HepG2 (cell line): ENCODE data around the gene PTPRF. TPM values are rescaled to one million over a fixed set of nuclear protein-coding genes. Genes with fewer than 3 reads are reported as not detected.

Experiments
- ATAC-seq: fragments of 200-7000 bp; cut with Tn5 transposase; 3 replicates; pipeline ENCODE4 v1.9.1; 2020; ENCODE audit warnings: mild to moderate bottlenecking, moderate library complexity
- BruUV-seq: library from RNA; stranded (reverse); fragments of 400-500 nt; replicated peaks from 2 replicates; lab custom pipeline; 2021; lab: Mats Ljungman, UMichigan
- CTCF ChIA-PET: fragments of 300-600 bp; formaldehyde crosslinking; extraction: SDS; loops from one replicate; lab custom pipeline; 2021; ENCODE audit warnings: low total read pairs, inconsistent platforms, low intra/inter-chr PET ratio; lab: Yijun Ruan, JAX
- POLR2A ChIA-PET: fragments of 350-600 bp; sonication (Branson Sonifier 250); formaldehyde crosslinking; loops from one replicate; lab custom pipeline; 2020; ENCODE audit warnings: antibody characterized with exemption, inconsistent platforms; lab: Yijun Ruan, JAX
- DNase-seq: peaks from one replicate; pipeline ENCODE4 v3.0.0-alpha.2; 2015; ENCODE audit warnings: low spot score
- FAIRE-seq: peaks from 3 replicates; lab custom pipeline; 2011; peaks lifted over from hg19 to GRCh38; lab: Jason Lieb, UNC
- H2AFZ ChIP-seq: one replicate; pipeline ENCODE4 v1.6.1; 2011; ENCODE audit warnings: low read length, inconsistent platforms
- H3K27ac ChIP-seq: fragments of 300-600 bp; 3 replicates; pipeline ENCODE4 v1.8.0; 2011; ENCODE audit warnings: mixed run types, mild to moderate bottlenecking, mixed read lengths, low read length, inconsistent platforms; ENCODE audit not compliant: insufficient read depth; ENCODE audit errors: extremely low read length
- H3K27me3 ChIP-seq, 2 experiments: fragments of 200-600 bp in 1 of 2; 2 replicates in 1 of 2; 3 replicates in 1 of 2; pipeline versions ENCODE4 v1.6.0 to v1.8.0; 2011; ENCODE audit warnings: low read length in 2 of 2, mild to moderate bottlenecking in 2 of 2, moderate library complexity in 2 of 2, inconsistent platforms in 1 of 2; ENCODE audit not compliant: insufficient read depth in 2 of 2, control insufficient read depth in 1 of 2
- H3K36me3 ChIP-seq, 2 experiments: fragments of 200-600 bp in 1 of 2; replicated peaks in 1 of 2; 2 replicates in 1 of 2; 3 replicates in 1 of 2; pipeline versions ENCODE4 v1.5.1 to v1.8.0; 2011; ENCODE audit warnings: low read length in 2 of 2, inconsistent platforms in 1 of 2; ENCODE audit not compliant: insufficient read depth in 2 of 2, control insufficient read depth in 1 of 2
- H3K4me1 ChIP-seq: 2 replicates; pipeline ENCODE4 v1.5.1; 2012; ENCODE audit warnings: low read length, inconsistent platforms; ENCODE audit not compliant: insufficient read depth
- H3K4me2 ChIP-seq: 2 replicates; pipeline ENCODE4 v1.6.0; 2011; ENCODE audit warnings: low read depth, low read length, inconsistent platforms
- H3K4me3 ChIP-seq, 3 experiments: fragments of 200-600 bp in 1 of 3; sonication (generic), shearing (Covaris generic) in 1 of 3; replicated peaks in 1 of 3; 2 replicates each; pipeline ENCODE4 v1.5.1; 2011 to 2016; ENCODE audit warnings: low read length in 3 of 3, inconsistent platforms in 2 of 3, low read depth in 2 of 3, mild to moderate bottlenecking in 2 of 3, control low read depth in 1 of 3, mixed read lengths in 1 of 3; ENCODE audit not compliant: insufficient read depth in 1 of 3
- H3K79me2 ChIP-seq: one replicate; pipeline ENCODE4 v1.6.1; 2011; ENCODE audit warnings: low read length, inconsistent platforms; ENCODE audit not compliant: insufficient read depth
- H3K9ac ChIP-seq: 2 replicates; pipeline ENCODE4 v1.6.0; 2011; ENCODE audit warnings: mild to moderate bottlenecking, low read depth, low read length, inconsistent platforms; ENCODE audit not compliant: insufficient read depth
- H3K9me3 ChIP-seq: 2 replicates; pipeline ENCODE4 v1.5.1; 2012; ENCODE audit warnings: mild to moderate bottlenecking, low read length
- H4K20me1 ChIP-seq: 2 replicates; pipeline ENCODE4 v1.6.0; 2011; ENCODE audit warnings: inconsistent platforms, mild to moderate bottlenecking, low read length, moderate library complexity; ENCODE audit not compliant: insufficient read depth
- REPIN1 ChIP-seq: sonication (generic); formaldehyde crosslinking; IDR thresholded peaks from 2 replicates; pipeline ENCODE4 v1.8.0; 2022; ENCODE audit warnings: missing genetic modification reagents, low read depth, mild to moderate bottlenecking, borderline replicate concordance
- TAF1 ChIP-seq: sonication (generic); formaldehyde crosslinking; IDR thresholded peaks from 2 replicates; pipeline ENCODE4 v1.4.0; 2020; ENCODE audit warnings: missing genetic modification reagents
- ZFY ChIP-seq: sonication (generic); formaldehyde crosslinking; IDR thresholded peaks from 2 replicates; pipeline ENCODE4 v1.4.0; 2020; ENCODE audit warnings: missing genetic modification reagents
- ZNF780A ChIP-seq: sonication (generic); formaldehyde crosslinking; IDR thresholded peaks from 2 replicates; pipeline ENCODE4 v1.8.0; 2022; ENCODE audit warnings: mild to moderate bottlenecking, missing genetic modification reagents, moderate library complexity
- ZNF83 ChIP-seq: sonication (generic); formaldehyde crosslinking; IDR thresholded peaks from 2 replicates; pipeline ENCODE4 v1.4.0; 2020; ENCODE audit warnings: missing genetic modification reagents, mild to moderate bottlenecking, borderline replicate concordance
- WGBS: methylation state at CpG from one replicate; pipeline ENCODE4 v1.1.6; 2017; ENCODE audit warnings: low lambda C conversion rate; 5-methylcytosine and 5-hydroxymethylcytosine counted together
- in situ Hi-C: cut with HindIII; loops from 2 replicates; pipeline ENCODE4 v1.10.0; 2017; ENCODE audit warnings: low pct_unique_long_range_greater_than_20kb; ENCODE audit not compliant: extremely low pct_ligation_motif_present
- intact Hi-C: fragments of 100-400 bp; cut with micrococcal nuclease; formaldehyde crosslinking; loops from one replicate; pipeline ENCODE4 v1.10.0; 2022; ENCODE audit not compliant: unreplicated experiment
- polyA plus RNA-seq, 8 experiments: library from polyadenylated mRNA; depleted of rRNA in 3 of 8; stranded (reverse) in 7 of 8; unstranded in 1 of 8; fragments of >200 nt; fragmentation: Illumina TruSeq in 4 of 8; extraction: Trizol in 4 of 8; gene quantifications; 2 replicates each; pipeline versions ENCODE4 v1.2.1 to v1.2.3, GENCODE V29; 2011 to 2016; ENCODE audit warnings: low read depth in 4 of 8, missing spikeins in 1 of 8, mixed read lengths in 1 of 8; ENCODE audit not compliant: insufficient read depth in 1 of 8
- total RNA-seq, 5 experiments: library from RNA; depleted of rRNA; stranded (reverse); fragments of >200 nt; fragmentation: Illumina TruSeq; extraction: Trizol; gene quantifications; 2 replicates each; pipeline ENCODE4 v1.2.3, GENCODE V29; 2016; ENCODE audit warnings: low read depth in 1 of 5
- TF ChIP-seq, protein P1 (sequence below): sonication (generic); formaldehyde crosslinking; IDR thresholded peaks from 2 replicates; pipeline ENCODE4 v1.5.1; 2020; ENCODE audit warnings: missing genetic modification reagents, mild to moderate bottlenecking, borderline replicate concordance
- TF ChIP-seq, protein P2 (sequence below), 2 experiments: sonication (generic) in 1 of 2; formaldehyde crosslinking in 1 of 2; IDR thresholded peaks; 2 replicates each; pipeline versions ENCODE4 v1.4.0 to v1.6.1; 2016 to 2020; ENCODE audit warnings: borderline replicate concordance in 1 of 2, low read depth in 1 of 2, mild to moderate bottlenecking in 1 of 2, missing genetic modification reagents in 1 of 2
- TF ChIP-seq, protein P3 (sequence below): IDR thresholded peaks from 2 replicates; pipeline ENCODE4 v1.6.1; 2016; ENCODE audit warnings: low read depth
- TF ChIP-seq, protein P4 (sequence below): IDR thresholded peaks from 2 replicates; pipeline ENCODE4 v1.6.1; 2016; ENCODE audit warnings: low read depth, missing genetic modification reagents, missing compliant biosample characterization
- TF ChIP-seq, protein P5 (sequence below): sonication (generic); formaldehyde crosslinking; IDR thresholded peaks from 2 replicates; pipeline ENCODE4 v1.8.0; 2022; ENCODE audit warnings: low read depth, missing genetic modification reagents

Gene PTPRF
- total and polyA plus RNA-seq, 2 of the 13 experiments (the other 11 are each of a cell fraction or from before 2014, with no cell fraction given) = 55.9 to 167 TPM

DNA sequence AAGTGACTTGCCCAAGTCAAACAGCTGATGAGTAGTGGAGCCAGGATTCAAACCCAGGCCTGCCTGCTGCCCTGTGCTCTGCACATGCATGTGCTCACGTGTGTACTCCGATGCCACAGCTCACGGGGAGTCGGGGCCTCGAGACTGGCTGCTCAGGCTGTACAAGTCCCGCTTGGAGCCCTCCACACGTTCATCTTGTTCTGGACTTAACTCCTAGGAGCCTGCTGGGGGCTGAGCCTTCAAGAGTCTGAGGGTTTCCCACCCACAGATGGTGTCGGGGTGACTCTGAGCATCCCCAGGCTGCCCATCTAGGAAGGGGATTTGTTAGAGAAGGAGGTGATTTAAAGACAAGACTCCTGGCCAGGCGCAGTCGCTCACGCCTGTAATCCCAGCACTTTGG lies 83.5 kb downstream of the PTPRF start:
- Histone ChIP-seq H2AFZ (no peak overlapping the region), H3K36me3 (peaks cover 49 to 68% of the 10 kb centered on the region in 2 experiments), H3K9ac (no peak overlapping the region), H3K79me2 (no peaks in the 10 kb centered on the region), H3K9me3 (no peaks in the 10 kb centered on the region), H3K4me3 (no peak overlapping the region), H4K20me1 (no peaks in the 10 kb centered on the region), H3K4me2 (no peak overlapping the region), H3K27ac (no peak overlapping the region), H3K27me3 (no peaks in the 10 kb centered on the region), H3K4me1 (no peaks in the 10 kb centered on the region)
- in situ Hi-C loops (no loop called here), intact Hi-C loops (no loop called here)
- DNase-seq (no peak), ATAC-seq (no peak), FAIRE-seq (no peak)
- POLR2A ChIA-PET = no interaction called here
- CTCF ChIA-PET = no interaction called here
- WGBS = 97% methylated on average over 6 of the region's 11 CpGs
- no TSS peak for BruUV-seq
- TF ChIP-seq, protein P1, sequence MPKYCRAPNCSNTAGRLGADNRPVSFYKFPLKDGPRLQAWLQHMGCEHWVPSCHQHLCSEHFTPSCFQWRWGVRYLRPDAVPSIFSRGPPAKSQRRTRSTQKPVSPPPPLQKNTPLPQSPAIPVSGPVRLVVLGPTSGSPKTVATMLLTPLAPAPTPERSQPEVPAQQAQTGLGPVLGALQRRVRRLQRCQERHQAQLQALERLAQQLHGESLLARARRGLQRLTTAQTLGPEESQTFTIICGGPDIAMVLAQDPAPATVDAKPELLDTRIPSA = no peak
- TF ChIP-seq, protein P2, sequence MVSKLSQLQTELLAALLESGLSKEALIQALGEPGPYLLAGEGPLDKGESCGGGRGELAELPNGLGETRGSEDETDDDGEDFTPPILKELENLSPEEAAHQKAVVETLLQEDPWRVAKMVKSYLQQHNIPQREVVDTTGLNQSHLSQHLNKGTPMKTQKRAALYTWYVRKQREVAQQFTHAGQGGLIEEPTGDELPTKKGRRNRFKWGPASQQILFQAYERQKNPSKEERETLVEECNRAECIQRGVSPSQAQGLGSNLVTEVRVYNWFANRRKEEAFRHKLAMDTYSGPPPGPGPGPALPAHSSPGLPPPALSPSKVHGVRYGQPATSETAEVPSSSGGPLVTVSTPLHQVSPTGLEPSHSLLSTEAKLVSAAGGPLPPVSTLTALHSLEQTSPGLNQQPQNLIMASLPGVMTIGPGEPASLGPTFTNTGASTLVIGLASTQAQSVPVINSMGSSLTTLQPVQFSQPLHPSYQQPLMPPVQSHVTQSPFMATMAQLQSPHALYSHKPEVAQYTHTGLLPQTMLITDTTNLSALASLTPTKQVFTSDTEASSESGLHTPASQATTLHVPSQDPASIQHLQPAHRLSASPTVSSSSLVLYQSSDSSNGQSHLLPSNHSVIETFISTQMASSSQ (IDR thresholded peaks at IDR 0.05; ENCODE audit: low read depth) = no peak
- TF ChIP-seq, protein P2 (CRISPR knock-in tag; IDR thresholded peaks at IDR 0.05; ENCODE audit: borderline replicate concordance) = no peak
- TF ChIP-seq TAF1 (no peak), ZNF780A (CRISPR knock-in tag) (no peak), ZNF83 (CRISPR knock-in tag) (no peak), REPIN1 (no peak), ZFY (CRISPR knock-in tag) (no peak)
- TF ChIP-seq, protein P3, sequence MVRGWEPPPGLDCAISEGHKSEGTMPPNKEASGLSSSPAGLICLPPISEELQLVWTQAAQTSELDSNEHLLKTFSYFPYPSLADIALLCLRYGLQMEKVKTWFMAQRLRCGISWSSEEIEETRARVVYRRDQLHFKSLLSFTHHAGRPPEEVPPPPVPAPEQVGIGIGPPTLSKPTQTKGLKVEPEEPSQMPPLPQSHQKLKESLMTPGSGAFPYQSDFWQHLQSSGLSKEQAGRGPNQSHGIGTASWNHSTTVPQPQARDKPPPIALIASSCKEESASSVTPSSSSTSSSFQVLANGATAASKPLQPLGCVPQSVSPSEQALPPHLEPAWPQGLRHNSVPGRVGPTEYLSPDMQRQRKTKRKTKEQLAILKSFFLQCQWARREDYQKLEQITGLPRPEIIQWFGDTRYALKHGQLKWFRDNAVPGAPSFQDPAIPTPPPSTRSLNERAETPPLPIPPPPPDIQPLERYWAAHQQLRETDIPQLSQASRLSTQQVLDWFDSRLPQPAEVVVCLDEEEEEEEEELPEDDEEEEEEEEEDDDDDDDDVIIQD (CRISPR knock-in tag) = no peak
- TF ChIP-seq, protein P4, sequence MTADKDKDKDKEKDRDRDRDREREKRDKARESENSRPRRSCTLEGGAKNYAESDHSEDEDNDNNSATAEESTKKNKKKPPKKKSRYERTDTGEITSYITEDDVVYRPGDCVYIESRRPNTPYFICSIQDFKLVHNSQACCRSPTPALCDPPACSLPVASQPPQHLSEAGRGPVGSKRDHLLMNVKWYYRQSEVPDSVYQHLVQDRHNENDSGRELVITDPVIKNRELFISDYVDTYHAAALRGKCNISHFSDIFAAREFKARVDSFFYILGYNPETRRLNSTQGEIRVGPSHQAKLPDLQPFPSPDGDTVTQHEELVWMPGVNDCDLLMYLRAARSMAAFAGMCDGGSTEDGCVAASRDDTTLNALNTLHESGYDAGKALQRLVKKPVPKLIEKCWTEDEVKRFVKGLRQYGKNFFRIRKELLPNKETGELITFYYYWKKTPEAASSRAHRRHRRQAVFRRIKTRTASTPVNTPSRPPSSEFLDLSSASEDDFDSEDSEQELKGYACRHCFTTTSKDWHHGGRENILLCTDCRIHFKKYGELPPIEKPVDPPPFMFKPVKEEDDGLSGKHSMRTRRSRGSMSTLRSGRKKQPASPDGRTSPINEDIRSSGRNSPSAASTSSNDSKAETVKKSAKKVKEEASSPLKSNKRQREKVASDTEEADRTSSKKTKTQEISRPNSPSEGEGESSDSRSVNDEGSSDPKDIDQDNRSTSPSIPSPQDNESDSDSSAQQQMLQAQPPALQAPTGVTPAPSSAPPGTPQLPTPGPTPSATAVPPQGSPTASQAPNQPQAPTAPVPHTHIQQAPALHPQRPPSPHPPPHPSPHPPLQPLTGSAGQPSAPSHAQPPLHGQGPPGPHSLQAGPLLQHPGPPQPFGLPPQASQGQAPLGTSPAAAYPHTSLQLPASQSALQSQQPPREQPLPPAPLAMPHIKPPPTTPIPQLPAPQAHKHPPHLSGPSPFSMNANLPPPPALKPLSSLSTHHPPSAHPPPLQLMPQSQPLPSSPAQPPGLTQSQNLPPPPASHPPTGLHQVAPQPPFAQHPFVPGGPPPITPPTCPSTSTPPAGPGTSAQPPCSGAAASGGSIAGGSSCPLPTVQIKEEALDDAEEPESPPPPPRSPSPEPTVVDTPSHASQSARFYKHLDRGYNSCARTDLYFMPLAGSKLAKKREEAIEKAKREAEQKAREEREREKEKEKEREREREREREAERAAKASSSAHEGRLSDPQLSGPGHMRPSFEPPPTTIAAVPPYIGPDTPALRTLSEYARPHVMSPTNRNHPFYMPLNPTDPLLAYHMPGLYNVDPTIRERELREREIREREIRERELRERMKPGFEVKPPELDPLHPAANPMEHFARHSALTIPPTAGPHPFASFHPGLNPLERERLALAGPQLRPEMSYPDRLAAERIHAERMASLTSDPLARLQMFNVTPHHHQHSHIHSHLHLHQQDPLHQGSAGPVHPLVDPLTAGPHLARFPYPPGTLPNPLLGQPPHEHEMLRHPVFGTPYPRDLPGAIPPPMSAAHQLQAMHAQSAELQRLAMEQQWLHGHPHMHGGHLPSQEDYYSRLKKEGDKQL (CRISPR knock-in tag) = no peak
- TF ChIP-seq, protein P5, sequence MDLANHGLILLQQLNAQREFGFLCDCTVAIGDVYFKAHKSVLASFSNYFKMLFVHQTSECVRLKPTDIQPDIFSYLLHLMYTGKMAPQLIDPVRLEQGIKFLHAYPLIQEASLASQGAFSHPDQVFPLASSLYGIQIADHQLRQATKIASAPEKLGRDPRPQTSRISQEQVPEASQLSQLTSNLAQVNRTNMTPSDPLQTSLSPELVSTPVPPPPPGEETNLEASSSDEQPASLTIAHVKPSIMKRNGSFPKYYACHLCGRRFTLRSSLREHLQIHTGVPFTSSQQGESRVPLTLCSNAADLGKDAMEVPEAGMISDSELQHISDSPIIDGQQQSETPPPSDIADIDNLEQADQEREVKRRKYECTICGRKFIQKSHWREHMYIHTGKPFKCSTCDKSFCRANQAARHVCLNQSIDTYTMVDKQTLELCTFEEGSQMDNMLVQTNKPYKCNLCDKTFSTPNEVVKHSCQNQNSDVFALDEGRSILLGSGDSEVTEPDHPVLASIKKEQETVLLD (CRISPR knock-in tag) = no peak
